Testis (tissue), 2 donors: ENCODE data around the gene TFCP2.

Experiments
- CTCF ChIP-seq, 3 experiments: fragments of 450-650 bp in 2 of 3; fragments of 200-600 bp in 1 of 3; sonication (generic) in 1 of 3; IDR thresholded peaks; one replicate each; pipeline ENCODE4 v1.5.1; 2016 to 2019; ENCODE audit warnings: antibody characterized with exemption in 3 of 3, mild to moderate bottlenecking in 2 of 3, moderate library complexity in 1 of 3
- POLR2A ChIP-seq: fragments of 450-650 bp; IDR thresholded peaks from one replicate; pipeline ENCODE4 v1.6.1; 2017; ENCODE audit warnings: antibody characterized with exemption, mild to moderate bottlenecking, moderate library complexity

- TF ChIP-seq CTCF (IDR thresholded peaks at IDR 0.05) (no peak), POLR2A (no peak)
Observed at GRCh38 chr12:51065530-51065929, 107.4 kb downstream of the TFCP2 start.
